Measurements from ENCODE around the gene EML1.

The EML1 gene

DNA sequence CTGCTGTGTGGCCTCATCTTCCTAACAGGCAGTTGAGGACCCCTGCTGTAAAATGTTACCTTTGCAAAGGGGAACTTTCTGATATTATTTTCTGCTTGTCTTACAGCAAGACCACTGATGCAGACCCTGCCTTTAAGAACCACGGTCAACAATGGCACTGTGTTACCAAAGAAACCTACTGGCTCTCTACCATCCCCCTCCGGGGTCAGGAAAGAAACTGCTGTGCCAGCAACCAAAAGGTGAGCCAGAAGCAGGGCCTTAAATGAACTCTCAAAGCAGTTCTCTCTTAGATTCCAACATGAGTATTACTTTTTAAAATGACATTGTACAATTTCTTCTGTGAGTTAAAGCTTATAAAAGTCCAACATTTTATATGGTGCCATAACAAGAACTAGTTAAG is 72.2 kb downstream of the EML1 start:
- TF ChIP-seq, protein P1, sequence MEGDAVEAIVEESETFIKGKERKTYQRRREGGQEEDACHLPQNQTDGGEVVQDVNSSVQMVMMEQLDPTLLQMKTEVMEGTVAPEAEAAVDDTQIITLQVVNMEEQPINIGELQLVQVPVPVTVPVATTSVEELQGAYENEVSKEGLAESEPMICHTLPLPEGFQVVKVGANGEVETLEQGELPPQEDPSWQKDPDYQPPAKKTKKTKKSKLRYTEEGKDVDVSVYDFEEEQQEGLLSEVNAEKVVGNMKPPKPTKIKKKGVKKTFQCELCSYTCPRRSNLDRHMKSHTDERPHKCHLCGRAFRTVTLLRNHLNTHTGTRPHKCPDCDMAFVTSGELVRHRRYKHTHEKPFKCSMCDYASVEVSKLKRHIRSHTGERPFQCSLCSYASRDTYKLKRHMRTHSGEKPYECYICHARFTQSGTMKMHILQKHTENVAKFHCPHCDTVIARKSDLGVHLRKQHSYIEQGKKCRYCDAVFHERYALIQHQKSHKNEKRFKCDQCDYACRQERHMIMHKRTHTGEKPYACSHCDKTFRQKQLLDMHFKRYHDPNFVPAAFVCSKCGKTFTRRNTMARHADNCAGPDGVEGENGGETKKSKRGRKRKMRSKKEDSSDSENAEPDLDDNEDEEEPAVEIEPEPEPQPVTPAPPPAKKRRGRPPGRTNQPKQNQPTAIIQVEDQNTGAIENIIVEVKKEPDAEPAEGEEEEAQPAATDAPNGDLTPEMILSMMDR (IDR thresholded peaks at IDR 0.05; ENCODE audit: insufficient read depth, low read depth, low read length, missing control alignments), result no peak
- no peak overlapping the region for H3K4me3 ChIP-seq (ENCODE audit: low read length)
- no peak for DNase-seq (ENCODE audit: low read depth)

DNA sequence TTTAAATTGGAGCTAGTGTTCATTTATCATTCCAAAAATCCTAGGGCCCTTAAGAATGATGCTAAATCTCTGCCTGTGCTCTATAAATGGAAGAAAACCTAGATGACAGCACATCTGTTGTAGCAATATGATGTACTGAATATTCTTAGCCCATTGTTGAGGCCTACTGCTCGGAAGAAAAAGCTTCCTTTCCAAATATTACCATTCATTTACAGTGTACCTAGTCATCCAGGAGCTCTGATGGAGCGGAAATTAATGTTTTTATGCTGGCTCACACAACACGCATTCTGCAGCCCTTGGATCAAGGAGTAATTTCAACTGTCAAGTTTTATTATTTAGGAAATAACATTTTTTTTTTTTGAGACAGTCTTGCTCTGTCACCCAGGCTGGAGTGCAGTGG is 77.4 kb downstream of the EML1 start:
- H3K4me3 ChIP-seq (ENCODE audit: low read length), result no peak overlapping the region
- no peak for DNase-seq (ENCODE audit: low read depth)
- TF ChIP-seq, protein P1 (IDR thresholded peaks at IDR 0.05; ENCODE audit: insufficient read depth, low read depth, low read length, missing control alignments), result no peak

DNA sequence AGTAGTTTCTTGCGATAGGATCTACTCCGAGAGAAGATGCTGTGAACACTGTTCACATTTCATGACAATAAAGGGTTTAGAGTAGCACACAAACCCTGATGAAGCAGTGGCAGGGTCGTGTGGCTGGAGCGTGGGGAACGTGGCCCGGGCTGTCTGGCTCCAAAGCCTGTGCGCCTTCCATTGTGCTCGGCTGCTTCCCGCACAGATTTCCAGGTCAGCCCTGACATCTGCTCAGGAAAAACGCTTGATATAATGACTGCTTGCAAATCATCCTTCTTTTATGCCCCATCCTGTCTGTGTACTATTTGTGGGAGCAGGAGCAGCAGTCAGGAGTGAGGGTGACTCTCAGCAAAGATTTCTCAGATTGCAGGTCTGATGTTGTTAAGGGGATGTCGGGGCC is 78.6 kb downstream of the EML1 start:
- DNase-seq (ENCODE audit: low read depth), result no peak
- TF ChIP-seq, protein P1 (IDR thresholded peaks at IDR 0.05; ENCODE audit: insufficient read depth, low read depth, low read length, missing control alignments), result no peak
- no peak overlapping the region for H3K4me3 ChIP-seq (ENCODE audit: low read length)

DNA sequence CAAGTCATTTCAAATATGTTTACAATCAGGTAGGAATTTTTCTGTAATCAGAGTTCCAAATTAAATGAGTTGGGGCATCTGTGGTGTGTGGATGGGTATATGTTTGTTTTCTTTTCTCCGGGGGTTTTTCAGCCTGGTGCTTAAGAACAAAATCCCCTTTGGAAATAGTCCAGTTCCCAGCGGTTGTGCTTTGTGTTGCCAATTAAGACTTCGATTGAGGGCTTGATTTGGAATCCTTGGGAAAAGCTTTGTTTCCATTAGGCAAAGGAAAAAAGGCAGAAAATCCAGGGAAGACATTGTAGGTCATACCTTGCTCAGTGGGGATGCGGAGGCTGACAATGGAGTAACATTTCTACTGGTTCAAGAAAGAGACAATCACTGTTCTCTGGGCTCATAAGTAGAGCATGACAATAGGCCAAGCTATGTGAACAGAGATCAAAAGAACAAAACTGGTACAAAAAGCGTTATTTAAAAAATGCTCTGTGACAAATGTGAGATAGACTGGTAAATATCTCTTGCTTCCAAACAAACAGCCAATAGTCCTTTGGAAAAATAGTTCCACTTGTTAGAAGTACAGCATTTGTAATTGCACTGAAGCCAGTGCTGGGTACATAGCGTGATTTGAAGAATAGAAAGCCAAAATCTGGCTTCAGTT is 79.7 kb downstream of the EML1 start:
- TF ChIP-seq, protein P1 (IDR thresholded peaks at IDR 0.05; ENCODE audit: insufficient read depth, low read depth, low read length, missing control alignments), result no peak
- no peak overlapping the region for H3K4me3 ChIP-seq (ENCODE audit: low read length)
- DNase-seq (ENCODE audit: low read depth), result no peak

DNA sequence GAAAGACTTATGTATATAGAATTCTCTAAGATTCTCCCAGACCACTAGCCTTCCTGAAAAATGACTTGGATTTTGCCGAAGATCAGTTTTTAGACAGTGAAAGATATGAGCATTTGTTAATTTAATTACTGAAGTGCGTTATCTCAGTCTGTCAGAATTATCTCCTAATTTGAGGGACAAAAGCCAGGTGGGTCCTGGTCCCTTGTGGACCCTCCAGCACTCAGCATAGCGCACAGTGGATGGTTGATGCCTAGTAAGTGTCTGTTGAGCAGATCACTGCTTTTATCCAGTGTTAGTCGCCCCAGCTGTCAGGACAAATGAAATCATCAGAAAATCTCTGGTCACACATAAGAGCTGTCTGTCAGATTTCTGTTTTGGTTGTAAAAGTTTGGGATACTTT is 80.4 kb downstream of the EML1 start:
- DNase-seq (ENCODE audit: low read depth), result no peak
- TF ChIP-seq, protein P1 (IDR thresholded peaks at IDR 0.05; ENCODE audit: insufficient read depth, low read depth, low read length, missing control alignments), result no peak
- no peak overlapping the region for H3K4me3 ChIP-seq (ENCODE audit: low read length)

- no peak for DNase-seq (ENCODE audit: low read depth)
- TF ChIP-seq, protein P1 (IDR thresholded peaks at IDR 0.05; ENCODE audit: insufficient read depth, low read depth, low read length, missing control alignments), result no peak
- H3K4me3 ChIP-seq (ENCODE audit: low read length), result no peak overlapping the region
Measured at GRCh38 chr14:99874306-99874705, 81.1 kb downstream of the EML1 start.

- TF ChIP-seq, protein P1 (IDR thresholded peaks at IDR 0.05; ENCODE audit: insufficient read depth, low read depth, low read length, missing control alignments), result no peak
- no peak for DNase-seq (ENCODE audit: low read depth)
- H3K4me3 ChIP-seq (ENCODE audit: low read length), result no peak overlapping the region
Measured at GRCh38 chr14:99875421-99875820, 82.2 kb downstream of the EML1 start.
